NCI-H128 (cell line): ENCODE measurements around the gene PPP1R1C.
"Not testable (repeated sequence)": the region's sequence is repeated elsewhere in the genome, so short reads cannot be mapped to it uniquely, and the experiment has no call there.

Experiments
- DNase-seq: peaks from one replicate; lab custom pipeline; 2025; ENCODE audit not compliant: unreplicated experiment; lab: John Stamatoyannopoulos, UW

Gene PPP1R1C

GRCh38 chr2:182014284-182014683, 28.6 kb downstream of the PPP1R1C start:
- DNase-seq, result no peak

- no peak for DNase-seq
Measured at GRCh38 chr2:182015334-182016109, 29.9 kb downstream of the PPP1R1C start.

DNA sequence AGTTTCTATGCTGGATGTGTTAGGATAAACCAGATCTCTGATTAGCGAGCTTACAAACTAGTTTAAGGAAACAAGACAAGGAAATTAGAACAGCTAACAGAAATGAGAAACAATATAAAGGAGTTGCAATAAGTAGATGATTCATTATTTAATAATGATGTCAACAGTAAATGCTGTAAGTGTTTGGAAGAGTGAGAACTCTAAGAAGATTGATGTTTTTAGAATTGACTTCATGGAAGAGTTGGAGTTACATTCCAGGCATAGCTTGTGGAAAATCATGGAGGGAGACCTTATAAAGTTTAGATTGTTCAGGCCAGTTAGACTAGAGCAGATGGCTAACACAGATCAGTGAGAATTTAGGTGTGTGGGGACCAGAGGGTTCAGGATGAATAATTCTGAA, 32.6 kb downstream of the PPP1R1C start:
- DNase-seq, result no peak

GRCh38 chr2:182019731-182020130, 34.1 kb downstream of the PPP1R1C start:
- no peak for DNase-seq

DNA sequence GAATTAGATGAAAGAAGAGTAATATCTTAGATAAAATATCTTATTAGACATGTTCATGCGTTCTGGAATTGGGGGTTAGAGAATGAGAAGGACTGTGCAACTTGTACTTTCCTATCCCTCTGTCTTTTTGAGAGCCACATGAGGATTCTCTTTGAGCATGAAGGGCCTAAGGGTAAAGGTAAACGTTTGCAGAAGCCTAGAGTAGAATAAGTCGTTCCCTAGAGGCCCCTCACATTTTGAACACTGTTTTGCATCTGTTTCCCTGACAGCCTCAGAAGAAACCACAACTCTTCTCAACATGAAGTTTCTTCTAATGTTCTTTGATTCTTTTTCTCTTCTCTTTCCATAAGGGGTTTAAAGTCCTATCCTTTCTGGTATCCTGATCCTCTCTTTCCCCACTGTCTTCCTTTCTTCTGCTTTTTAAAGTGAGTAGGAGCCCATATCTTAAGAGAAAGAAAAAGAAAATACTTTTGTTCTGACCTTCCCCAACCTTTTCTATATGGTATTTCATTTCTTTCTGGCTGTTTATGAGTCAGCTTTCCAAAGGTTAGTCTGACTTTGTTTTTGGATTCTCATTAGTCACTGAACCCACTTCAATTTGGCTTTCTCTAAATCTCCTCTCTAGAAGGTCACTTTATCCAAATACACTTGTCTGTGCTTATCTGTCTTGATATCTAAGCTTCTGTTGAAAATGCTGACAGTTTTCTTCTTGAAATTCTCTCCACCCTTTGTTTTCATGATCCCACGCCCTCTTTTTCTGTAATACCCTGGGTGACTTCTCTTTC, 34.8 kb downstream of the PPP1R1C start:
- DNase-seq, result no peak

DNA sequence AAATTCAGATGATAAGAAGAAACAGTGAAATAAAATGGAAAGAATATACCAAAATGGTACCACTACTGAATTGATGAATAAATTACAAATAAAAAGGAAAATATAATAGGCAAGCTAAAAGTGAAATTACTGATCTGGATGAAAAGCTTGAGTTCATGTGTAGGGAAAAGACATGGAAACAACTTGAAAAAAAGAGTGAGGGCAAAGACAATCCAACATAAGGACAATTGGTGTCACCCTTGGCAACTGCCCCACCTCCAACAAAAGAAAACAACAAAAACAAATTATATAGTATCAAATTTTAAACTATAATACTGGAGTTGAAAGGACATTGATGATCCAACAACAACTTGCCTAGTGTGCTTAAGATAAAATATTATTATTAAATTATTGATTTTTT, 37.6 kb downstream of the PPP1R1C start:
- DNase-seq, result no peak

DNA sequence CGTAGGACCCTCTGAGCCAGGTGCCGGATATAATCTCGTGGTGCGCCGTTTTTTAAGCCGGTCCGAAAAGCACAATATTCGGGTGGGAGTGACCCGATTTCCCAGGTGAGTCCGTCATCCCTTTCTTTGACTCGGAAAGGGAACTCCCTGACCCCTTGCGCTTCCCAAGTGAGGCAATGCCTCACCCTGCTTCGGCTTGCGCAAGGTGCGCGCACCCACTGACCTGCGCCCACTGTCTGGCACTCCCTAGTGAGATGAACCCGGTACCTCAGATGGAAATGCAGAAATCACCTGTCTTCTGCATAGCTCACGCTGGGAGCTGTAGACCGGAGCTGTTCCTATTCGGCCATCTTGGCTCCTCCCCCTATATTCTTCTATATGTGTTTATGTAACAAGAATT, 45.2 kb downstream of the PPP1R1C start:
- DNase-seq, result not testable (repeated sequence)

- DNase-seq, result no peak
Measured at GRCh38 chr2:182031956-182032355, 46.3 kb downstream of the PPP1R1C start.

DNA sequence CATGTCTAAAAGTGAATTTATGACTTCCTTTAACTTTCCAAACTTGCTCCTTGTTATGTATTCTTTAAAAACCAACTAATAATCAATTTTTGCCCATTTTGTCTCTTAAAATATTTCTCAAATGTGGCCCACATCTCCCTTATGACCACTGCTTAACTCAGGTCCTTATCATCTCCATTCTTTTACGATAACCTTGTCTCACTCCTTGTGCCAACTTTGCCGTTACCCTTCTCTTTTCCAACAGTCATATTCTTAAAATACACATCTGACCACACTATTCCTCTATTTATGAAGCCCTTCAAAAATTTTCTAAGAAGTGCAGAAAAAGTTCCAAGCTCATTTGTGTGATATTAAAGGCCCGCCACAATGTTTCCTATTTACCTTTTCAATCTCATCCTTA, 47.8 kb downstream of the PPP1R1C start:
- DNase-seq, result no peak

DNA sequence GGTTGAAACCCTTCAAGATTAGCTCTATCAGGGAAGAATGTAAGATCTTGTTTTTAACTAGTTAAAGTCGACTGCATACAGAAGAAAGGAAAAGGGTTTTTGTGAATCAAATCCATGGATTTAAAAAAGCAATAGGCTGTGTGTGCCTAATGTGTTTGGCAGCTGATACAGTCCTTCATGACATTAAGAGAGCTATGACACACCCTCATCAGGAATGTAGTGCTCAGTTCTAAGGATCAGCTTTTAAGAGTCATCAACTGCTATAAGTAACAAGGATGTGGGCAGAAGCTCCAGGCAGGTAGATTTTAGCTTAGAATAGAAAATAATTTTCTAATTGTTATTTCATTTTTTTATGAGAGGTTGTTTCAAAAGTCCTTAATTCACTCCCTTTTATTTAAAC, 52.9 kb downstream of the PPP1R1C start:
- DNase-seq, result no peak

- no peak for DNase-seq
Measured at GRCh38 chr2:182043021-182043420, 57.4 kb downstream of the PPP1R1C start.

- no peak for DNase-seq
Measured at GRCh38 chr2:182043861-182044260, 58.2 kb downstream of the PPP1R1C start.

- DNase-seq, result no peak
Measured at GRCh38 chr2:182047544-182047943, 61.9 kb downstream of the PPP1R1C start.

DNA sequence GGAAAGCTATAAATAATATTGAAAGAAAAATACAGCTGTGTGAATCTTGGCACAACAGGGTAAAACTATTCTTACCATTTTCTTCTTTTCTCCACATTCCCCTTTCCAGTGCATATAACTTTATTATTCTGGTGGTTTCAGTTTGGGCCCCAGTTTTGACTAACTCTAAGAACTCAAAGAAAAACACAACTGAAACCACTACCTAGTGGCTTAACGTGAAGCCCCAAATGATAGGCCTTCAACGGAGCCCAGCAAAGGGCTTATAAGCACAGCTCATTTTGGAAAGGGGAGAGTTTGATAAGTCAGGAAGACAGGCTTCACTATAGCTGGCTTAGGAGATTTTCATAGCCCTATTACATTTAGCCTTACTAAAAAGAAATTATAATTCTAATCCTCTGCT, 62.4 kb downstream of the PPP1R1C start:
- no peak for DNase-seq

GRCh38 chr2:182048621-182049020, 63.0 kb downstream of the PPP1R1C start:
- no peak for DNase-seq

- DNase-seq, result no peak
Measured at GRCh38 chr2:182049372-182050148, 63.9 kb downstream of the PPP1R1C start.

- no peak for DNase-seq
Measured at GRCh38 chr2:182050333-182051135, 64.9 kb downstream of the PPP1R1C start.

DNA sequence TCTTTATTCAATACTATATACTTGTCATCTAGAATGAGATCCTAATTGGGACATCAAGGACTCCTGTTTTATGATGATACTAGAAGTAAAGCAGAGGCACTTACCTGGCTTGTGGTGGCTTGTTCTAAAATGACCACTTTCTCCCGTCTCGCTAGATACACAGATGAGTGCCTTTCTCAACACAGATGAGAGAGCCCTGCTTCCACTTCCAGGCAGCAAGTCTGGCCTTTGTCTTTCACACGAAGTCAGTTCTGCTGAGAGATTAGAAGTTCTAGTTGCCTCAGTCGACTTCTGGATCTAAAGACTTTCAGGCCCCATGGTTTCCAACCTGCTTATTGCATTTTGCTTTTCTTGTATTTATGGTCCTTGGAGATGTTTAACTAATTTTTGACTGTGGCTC, 70.3 kb downstream of the PPP1R1C start:
- no peak for DNase-seq

- DNase-seq, result no peak
Measured at GRCh38 chr2:182057002-182057401, 71.3 kb downstream of the PPP1R1C start.

- no peak for DNase-seq
Measured at GRCh38 chr2:182058056-182058455, 72.4 kb downstream of the PPP1R1C start.

GRCh38 chr2:182061739-182062138, 76.1 kb downstream of the PPP1R1C start:
- no peak for DNase-seq
